ENCODE measurements around the gene NRF1. TPM values are rescaled to one million over a fixed set of nuclear protein-coding genes. Genes with fewer than 3 reads are reported as not detected.

NRF1 gene
- total RNA-seq, 1 experiment from 2014 or later = 23.2 TPM

DNA sequence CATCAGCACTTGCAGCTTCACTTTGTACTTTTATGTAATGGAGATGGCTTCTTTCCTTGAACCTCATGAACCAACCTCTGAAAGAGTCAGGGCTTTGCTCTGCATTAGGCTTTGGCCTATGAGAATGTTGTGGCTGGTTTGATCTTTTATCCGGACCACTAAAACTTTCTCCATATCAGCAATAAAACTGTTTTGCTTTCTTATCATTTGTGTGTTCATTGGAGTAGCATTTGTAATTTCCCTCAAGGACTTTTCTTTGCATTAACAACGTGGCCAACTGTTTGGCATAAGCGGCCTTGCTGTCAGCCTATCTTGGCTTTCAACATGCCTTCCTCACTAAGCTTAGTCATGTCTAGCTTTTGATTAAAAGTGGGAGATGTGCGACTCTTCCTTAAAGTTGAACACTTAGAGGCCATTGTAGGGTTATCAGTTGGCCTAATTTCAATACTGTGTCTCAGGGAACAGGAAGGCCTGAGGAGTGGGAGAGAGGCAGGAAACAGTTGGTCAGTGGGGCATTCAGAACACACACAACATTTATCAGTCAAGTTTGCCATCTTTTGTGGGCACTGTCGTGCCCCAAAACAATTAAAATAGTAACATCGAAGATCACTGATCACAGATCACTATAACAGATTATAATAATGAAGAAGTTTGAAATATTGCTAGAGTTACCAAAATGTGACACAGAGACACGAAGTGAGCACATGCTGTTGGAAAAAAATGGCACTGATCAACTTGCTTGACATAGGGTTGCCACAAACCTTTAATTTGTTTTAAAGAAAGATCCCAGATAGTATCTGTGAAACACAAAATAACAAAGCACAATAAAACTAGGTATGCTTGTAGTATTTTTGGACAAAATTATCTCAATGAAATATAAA, 64.7 kb downstream of the NRF1 start:
- CTCF ChIA-PET = interaction anchor here (0.6 kb wide), 1 partner anchor 19 kb away, joined by 7 read pairs; no protein-coding TSS in a partner anchor
- intact Hi-C loops (cut with micrococcal nuclease; ENCODE audit: unreplicated experiment) = no loop called here
- H3K4me2 ChIP-seq = no peak overlapping the region
- H3K9me2 ChIP-seq (ENCODE audit: insufficient read depth) = no peaks in the 10 kb centered on the region
- H3K27me3 ChIP-seq (ENCODE audit: insufficient read depth, low read depth) = no peaks in the 10 kb centered on the region
- no peaks in the 10 kb centered on the region; the same call in 1 of the 2 replicates for H3F3A ChIP-seq (ENCODE audit: insufficient read depth, low read depth)
- no TSS peak for BruUV-seq (replicated peaks)
- H3K9me3 ChIP-seq (ENCODE audit: insufficient read depth, low read depth) = peaks cover 3% of the 10 kb centered on the region; the same call in 1 of the 2 replicates
- no peaks in the 10 kb centered on the region for H3K4me1 ChIP-seq (replicated peaks; ENCODE audit: insufficient read depth)
- no peak overlapping the region for H3K4me3 ChIP-seq
- H2AFZ ChIP-seq = no peak overlapping the region
- no peaks in the 10 kb centered on the region for H3K79me2 ChIP-seq (ENCODE audit: low read depth)
- DNase-seq = no peak
- POLR2A ChIA-PET (ENCODE audit: unreplicated experiment) = no interaction called here
- no peak for TF ChIP-seq EZH2 (IDR thresholded peaks at IDR 0.05; ENCODE audit: low read depth)
- TF ChIP-seq, protein P1, sequence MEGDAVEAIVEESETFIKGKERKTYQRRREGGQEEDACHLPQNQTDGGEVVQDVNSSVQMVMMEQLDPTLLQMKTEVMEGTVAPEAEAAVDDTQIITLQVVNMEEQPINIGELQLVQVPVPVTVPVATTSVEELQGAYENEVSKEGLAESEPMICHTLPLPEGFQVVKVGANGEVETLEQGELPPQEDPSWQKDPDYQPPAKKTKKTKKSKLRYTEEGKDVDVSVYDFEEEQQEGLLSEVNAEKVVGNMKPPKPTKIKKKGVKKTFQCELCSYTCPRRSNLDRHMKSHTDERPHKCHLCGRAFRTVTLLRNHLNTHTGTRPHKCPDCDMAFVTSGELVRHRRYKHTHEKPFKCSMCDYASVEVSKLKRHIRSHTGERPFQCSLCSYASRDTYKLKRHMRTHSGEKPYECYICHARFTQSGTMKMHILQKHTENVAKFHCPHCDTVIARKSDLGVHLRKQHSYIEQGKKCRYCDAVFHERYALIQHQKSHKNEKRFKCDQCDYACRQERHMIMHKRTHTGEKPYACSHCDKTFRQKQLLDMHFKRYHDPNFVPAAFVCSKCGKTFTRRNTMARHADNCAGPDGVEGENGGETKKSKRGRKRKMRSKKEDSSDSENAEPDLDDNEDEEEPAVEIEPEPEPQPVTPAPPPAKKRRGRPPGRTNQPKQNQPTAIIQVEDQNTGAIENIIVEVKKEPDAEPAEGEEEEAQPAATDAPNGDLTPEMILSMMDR (conservative IDR thresholded peaks at IDR 0.05) = no peak
- H3K36me3 ChIP-seq (ENCODE audit: low read depth) = peaks cover 18% of the 10 kb centered on the region; the same call in 1 of the 2 replicates
- no peaks in the 10 kb centered on the region for H4K20me1 ChIP-seq (ENCODE audit: insufficient read depth)
- H3K27ac ChIP-seq = no peak overlapping the region

DNA sequence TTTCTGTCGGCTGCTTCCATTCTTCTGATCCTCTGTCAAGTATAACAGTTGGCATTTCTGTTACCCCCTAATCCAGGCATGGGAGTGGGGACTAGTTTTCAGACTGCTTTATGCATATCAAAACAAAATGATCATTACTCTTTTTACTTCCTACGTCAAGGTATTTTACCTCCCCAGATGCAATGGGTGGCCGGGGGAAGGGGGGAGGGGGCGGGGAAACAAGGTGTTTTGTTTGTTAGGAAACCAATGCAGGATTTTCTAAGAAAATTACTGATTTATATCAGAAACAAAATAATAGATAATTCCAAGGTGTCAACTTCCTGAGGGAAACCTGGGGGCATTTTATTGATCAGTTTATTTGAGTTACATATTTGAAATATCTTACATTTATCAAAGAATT, 66.3 kb downstream of the NRF1 start:
- Histone ChIP-seq H3K9me2 (ENCODE audit: insufficient read depth) (no peaks in the 10 kb centered on the region), H3K79me2 (ENCODE audit: low read depth) (no peaks in the 10 kb centered on the region), H3K4me2 (no peak overlapping the region), H2AFZ (no peak overlapping the region), H4K20me1 (ENCODE audit: insufficient read depth) (no peaks in the 10 kb centered on the region), H3K36me3 (ENCODE audit: low read depth) (peaks cover 14% of the 10 kb centered on the region; the same call in 1 of the 2 replicates), H3K9me3 (ENCODE audit: insufficient read depth, low read depth) (peaks cover 3% of the 10 kb centered on the region; the same call in 1 of the 2 replicates), H3K4me3 (no peak overlapping the region), H3K27me3 (ENCODE audit: insufficient read depth, low read depth) (no peaks in the 10 kb centered on the region), H3K27ac (no peak overlapping the region), H3K4me1 (replicated peaks; ENCODE audit: insufficient read depth) (no peaks in the 10 kb centered on the region), H3F3A (ENCODE audit: insufficient read depth, low read depth) (no peaks in the 10 kb centered on the region; the same call in 1 of the 2 replicates)
- ChIA-PET POLR2A (ENCODE audit: unreplicated experiment) (no interaction called here), CTCF (interaction anchor here (0.5 kb wide), 2 partner anchors 31 to 407 kb away, joined by 3 to 5 read pairs; no protein-coding TSS in a partner anchor)
- BruUV-seq (replicated peaks) = no TSS peak
- intact Hi-C loops (cut with micrococcal nuclease; ENCODE audit: unreplicated experiment) = no loop called here
- DNase-seq = no peak
- no peak for TF ChIP-seq EZH2 (IDR thresholded peaks at IDR 0.05; ENCODE audit: low read depth)
- TF ChIP-seq, protein P1 (conservative IDR thresholded peaks at IDR 0.05) = no peak

DNA sequence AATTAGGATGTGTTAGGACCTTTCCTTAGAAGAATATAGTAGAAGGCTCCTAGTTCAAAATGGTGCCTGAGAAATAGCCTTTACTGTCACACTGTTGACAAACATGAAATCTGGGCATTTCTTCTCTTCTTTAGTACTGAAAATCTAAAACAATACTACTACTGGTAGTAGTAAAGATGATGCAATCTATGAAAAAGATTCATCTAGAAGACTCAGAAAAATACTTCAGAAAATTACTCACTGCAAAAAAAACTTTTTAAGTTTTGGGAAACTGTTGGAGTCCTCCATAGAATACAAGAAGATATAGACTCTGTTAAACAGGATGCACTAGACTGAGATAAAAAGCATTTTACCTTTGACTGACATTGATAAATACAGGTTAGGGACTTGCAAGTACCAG, 67.1 kb downstream of the NRF1 start:
- Histone ChIP-seq H3K9me2 (ENCODE audit: insufficient read depth) (no peaks in the 10 kb centered on the region), H3K9me3 (ENCODE audit: insufficient read depth, low read depth) (peaks cover 3% of the 10 kb centered on the region; the same call in 1 of the 2 replicates), H4K20me1 (ENCODE audit: insufficient read depth) (no peaks in the 10 kb centered on the region), H3K79me2 (ENCODE audit: low read depth) (no peaks in the 10 kb centered on the region), H3K27me3 (ENCODE audit: insufficient read depth, low read depth) (no peaks in the 10 kb centered on the region), H2AFZ (no peak overlapping the region), H3F3A (ENCODE audit: insufficient read depth, low read depth) (no peaks in the 10 kb centered on the region; the same call in 1 of the 2 replicates), H3K4me2 (no peak overlapping the region), H3K4me3 (no peak overlapping the region), H3K36me3 (ENCODE audit: low read depth) (peaks cover 14% of the 10 kb centered on the region; the same call in 1 of the 2 replicates), H3K4me1 (replicated peaks; ENCODE audit: insufficient read depth) (no peaks in the 10 kb centered on the region), H3K27ac (no peak overlapping the region)
- ChIA-PET POLR2A (ENCODE audit: unreplicated experiment) (no interaction called here), CTCF (no interaction called here)
- no TSS peak for BruUV-seq (replicated peaks)
- TF ChIP-seq, protein P1 (conservative IDR thresholded peaks at IDR 0.05) = no peak
- no peak for TF ChIP-seq EZH2 (IDR thresholded peaks at IDR 0.05; ENCODE audit: low read depth)
- no peak for DNase-seq
- intact Hi-C loops (cut with micrococcal nuclease; ENCODE audit: unreplicated experiment) = no loop called here

Data from PC-9 (cell line).